ENCODE measurements around the gene KIR3DL3. TPM values are rescaled to one million over a fixed set of nuclear protein-coding genes. Genes with fewer than 3 reads are reported as not detected.
"Not testable (repeated sequence)": the region's sequence is repeated elsewhere in the genome, so short reads cannot be mapped to it uniquely, and the experiment has no call there.

KIR3DL3 gene
- total RNA-seq, 1 donor from 2014 or later, result not detected

- Mint-ChIP-seq H3K27me3 (ENCODE audit: low read depth) (no peaks in the 10 kb centered on the region), H3K9me3 (peaks cover 34% of the 10 kb centered on the region)
Measured at GRCh38 chr19:54725321-54725720, 1.1 kb downstream of the KIR3DL3 start.

DNA sequence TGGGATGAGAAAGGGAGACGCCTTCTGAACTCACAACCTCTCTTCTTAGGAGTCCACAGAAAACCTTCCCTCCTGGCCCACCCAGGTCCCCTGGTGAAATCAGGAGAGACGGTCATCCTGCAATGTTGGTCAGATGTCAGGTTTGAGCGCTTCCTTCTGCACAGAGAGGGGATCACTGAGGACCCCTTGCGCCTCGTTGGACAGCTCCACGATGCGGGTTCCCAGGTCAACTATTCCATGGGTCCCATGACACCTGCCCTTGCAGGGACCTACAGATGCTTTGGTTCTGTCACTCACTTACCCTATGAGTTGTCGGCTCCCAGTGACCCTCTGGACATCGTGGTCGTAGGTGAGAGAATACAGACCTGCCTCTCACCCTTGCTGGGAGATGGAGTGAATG lies 3.3 kb downstream of the KIR3DL3 start:
- TF ChIP-seq, protein P1, sequence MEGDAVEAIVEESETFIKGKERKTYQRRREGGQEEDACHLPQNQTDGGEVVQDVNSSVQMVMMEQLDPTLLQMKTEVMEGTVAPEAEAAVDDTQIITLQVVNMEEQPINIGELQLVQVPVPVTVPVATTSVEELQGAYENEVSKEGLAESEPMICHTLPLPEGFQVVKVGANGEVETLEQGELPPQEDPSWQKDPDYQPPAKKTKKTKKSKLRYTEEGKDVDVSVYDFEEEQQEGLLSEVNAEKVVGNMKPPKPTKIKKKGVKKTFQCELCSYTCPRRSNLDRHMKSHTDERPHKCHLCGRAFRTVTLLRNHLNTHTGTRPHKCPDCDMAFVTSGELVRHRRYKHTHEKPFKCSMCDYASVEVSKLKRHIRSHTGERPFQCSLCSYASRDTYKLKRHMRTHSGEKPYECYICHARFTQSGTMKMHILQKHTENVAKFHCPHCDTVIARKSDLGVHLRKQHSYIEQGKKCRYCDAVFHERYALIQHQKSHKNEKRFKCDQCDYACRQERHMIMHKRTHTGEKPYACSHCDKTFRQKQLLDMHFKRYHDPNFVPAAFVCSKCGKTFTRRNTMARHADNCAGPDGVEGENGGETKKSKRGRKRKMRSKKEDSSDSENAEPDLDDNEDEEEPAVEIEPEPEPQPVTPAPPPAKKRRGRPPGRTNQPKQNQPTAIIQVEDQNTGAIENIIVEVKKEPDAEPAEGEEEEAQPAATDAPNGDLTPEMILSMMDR (conservative IDR thresholded peaks at IDR 0.05), result no peak
- Mint-ChIP-seq H3K27ac (ENCODE audit: unreplicated experiment) (no peak overlapping the region), H3K4me1 (no peaks in the 10 kb centered on the region), H3K4me3 (no peak overlapping the region), H3K27me3 (ENCODE audit: low read depth) (no peaks in the 10 kb centered on the region), H3K36me3 (ENCODE audit: low read depth) (peaks cover 16% of the 10 kb centered on the region), H3K9me3 (peaks cover 35% of the 10 kb centered on the region)
- DNase-seq (ENCODE audit: low read depth, low spot score), result no peak

More at GRCh38 chr19:54725321-54725720, 1.1 kb downstream of the KIR3DL3 start:
- peaks cover 16% of the 10 kb centered on the region for H3K36me3 Mint-ChIP-seq (ENCODE audit: low read depth)
- no peak overlapping the region for H3K4me3 Mint-ChIP-seq
- no peak overlapping the region for H3K27ac Mint-ChIP-seq (ENCODE audit: unreplicated experiment)
- no peaks in the 10 kb centered on the region for H3K4me1 Mint-ChIP-seq
- TF ChIP-seq, protein P1 (conservative IDR thresholded peaks at IDR 0.05), result no peak
- DNase-seq (ENCODE audit: low read depth, low spot score), result no peak

DNA sequence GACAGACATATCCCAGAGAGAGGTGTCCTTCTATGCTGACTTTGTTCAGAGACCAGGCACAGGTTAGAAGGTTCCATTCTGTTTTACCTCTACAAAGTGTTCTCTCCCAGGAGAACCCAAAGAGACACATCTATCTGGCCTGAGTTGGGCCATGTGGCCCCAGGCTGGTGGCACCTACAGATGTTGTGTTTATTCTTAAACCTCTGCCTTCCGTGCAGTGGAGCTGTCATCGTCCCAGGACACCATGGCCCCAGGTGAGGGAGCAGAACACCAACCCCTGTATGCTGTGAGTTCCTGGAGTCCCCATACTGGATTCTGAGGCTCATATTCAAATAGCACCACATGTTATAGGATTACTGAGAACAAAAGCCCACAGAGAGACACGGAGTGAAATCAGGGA lies 3.9 kb downstream of the KIR3DL3 start:
- Mint-ChIP-seq H3K4me1 (no peaks in the 10 kb centered on the region), H3K27ac (ENCODE audit: unreplicated experiment) (no peak overlapping the region), H3K4me3 (no peak overlapping the region), H3K36me3 (ENCODE audit: low read depth) (peaks cover 11% of the 10 kb centered on the region), H3K9me3 (peaks cover 36% of the 10 kb centered on the region), H3K27me3 (ENCODE audit: low read depth) (no peaks in the 10 kb centered on the region)
- DNase-seq (ENCODE audit: low read depth, low spot score), result no peak
- TF ChIP-seq, protein P1 (conservative IDR thresholded peaks at IDR 0.05), result no peak

GRCh38 chr19:54729416-54730188 lies 5.4 kb downstream of the KIR3DL3 start:
- H3K9me3 Mint-ChIP-seq, result peaks cover 33% of the 10 kb centered on the region
- no peaks in the 10 kb centered on the region for H3K27me3 Mint-ChIP-seq (ENCODE audit: low read depth)
- H3K36me3 Mint-ChIP-seq (ENCODE audit: low read depth), result peaks cover 9% of the 10 kb centered on the region
- H3K27ac Mint-ChIP-seq (ENCODE audit: unreplicated experiment), result no peak overlapping the region
- TF ChIP-seq, protein P1 (conservative IDR thresholded peaks at IDR 0.05), result no peak
- DNase-seq (ENCODE audit: low read depth, low spot score), result no peak
- no peak overlapping the region for H3K4me3 Mint-ChIP-seq
- H3K4me1 Mint-ChIP-seq, result no peaks in the 10 kb centered on the region

DNA sequence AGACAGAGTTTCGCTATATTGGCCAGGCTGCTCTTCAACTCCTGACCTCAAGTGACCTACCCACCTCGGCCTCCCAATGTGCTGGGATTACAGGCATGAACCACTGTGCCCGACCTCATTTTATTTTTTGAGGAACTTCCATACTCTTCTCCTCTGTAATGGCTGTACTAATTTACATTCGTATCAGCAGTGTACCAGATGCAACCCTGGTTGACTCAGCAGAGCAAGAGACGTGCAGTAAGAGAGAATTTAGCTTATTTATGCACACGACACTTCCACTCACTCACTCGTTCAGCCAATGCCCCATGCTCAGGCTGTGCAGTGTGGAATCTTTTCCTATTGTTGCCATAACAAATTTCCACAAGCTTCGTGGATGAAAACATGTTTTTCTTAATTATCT lies 6.9 kb downstream of the KIR3DL3 start:
- Mint-ChIP-seq H3K4me1 (no peaks in the 10 kb centered on the region), H3K4me3 (no peak overlapping the region), H3K9me3 (peaks cover 34% of the 10 kb centered on the region), H3K36me3 (ENCODE audit: low read depth) (peaks cover 9% of the 10 kb centered on the region), H3K27me3 (ENCODE audit: low read depth) (no peaks in the 10 kb centered on the region), H3K27ac (ENCODE audit: unreplicated experiment) (no peak overlapping the region)
- no peak for DNase-seq (ENCODE audit: low read depth, low spot score)
- TF ChIP-seq, protein P1 (conservative IDR thresholded peaks at IDR 0.05), result no peak

GRCh38 chr19:54738306-54738705 lies 14.1 kb downstream of the KIR3DL3 start, which contains the start of gene KIR2DL3:
Gene KIR2DL3 (plus strand): TSS chr19:54738513. CDS start chr19:54738546, 33 bp downstream.
- peaks cover 33% of the 10 kb centered on the region for H3K9me3 Mint-ChIP-seq
- H3K27ac Mint-ChIP-seq (ENCODE audit: unreplicated experiment), result not testable (repeated sequence)

More at GRCh38 chr19:54738306-54738705, 14.1 kb downstream of the KIR3DL3 start, which contains the start of gene KIR2DL3:
- not testable (repeated sequence) for H3K4me1 Mint-ChIP-seq; H3K4me3 Mint-ChIP-seq; DNase-seq (ENCODE audit: low read depth, low spot score); H3K27me3 Mint-ChIP-seq (ENCODE audit: low read depth)
- H3K36me3 Mint-ChIP-seq (ENCODE audit: low read depth), result peaks cover 11% of the 10 kb centered on the region

All from neural crest cell (in vitro differentiated cells).